Inflammatory macrophage treated with lipopolysaccharide for 4 hours (primary cell): Measurements from ENCODE around the gene ASAP3.

Experiments used
- DNase-seq: peaks from one replicate; pipeline ENCODE4 v3.0.0-alpha.2; 2020

ASAP3 gene

GRCh38 chr1:23448846-23449245, 35.1 kb downstream of the ASAP3 start:
- DNase-seq, result no peak

- DNase-seq, result no peak
Observed at GRCh38 chr1:23446661-23447310, 37.2 kb downstream of the ASAP3 start.

- no peak for DNase-seq
Observed at GRCh38 chr1:23444596-23445390, 39.2 kb downstream of the ASAP3 start.

GRCh38 chr1:23444104-23444533, 39.9 kb downstream of the ASAP3 start:
- DNase-seq, result peak; percentile 94

- no peak for DNase-seq
Observed at GRCh38 chr1:23442751-23443150, 41.2 kb downstream of the ASAP3 start.

GRCh38 chr1:23441446-23442148, 42.4 kb downstream of the ASAP3 start:
- no peak for DNase-seq

- no peak for DNase-seq
Observed at GRCh38 chr1:23438545-23438944, 45.4 kb downstream of the ASAP3 start.

- DNase-seq, result no peak
Observed at GRCh38 chr1:23437355-23437664, 46.7 kb downstream of the ASAP3 start.

- DNase-seq, result no peak
Observed at GRCh38 chr1:23436520-23437354, 47.2 kb downstream of the ASAP3 start.

GRCh38 chr1:23434260-23434775, 49.7 kb downstream of the ASAP3 start:
- no peak for DNase-seq

- DNase-seq, result no peak
Observed at GRCh38 chr1:23433122-23433521, 50.9 kb downstream of the ASAP3 start.

- DNase-seq, result no peak
Observed at GRCh38 chr1:23431431-23431830, 52.5 kb downstream of the ASAP3 start.

GRCh38 chr1:23430803-23431202, 53.2 kb downstream of the ASAP3 start:
- no peak for DNase-seq

- DNase-seq, result no peak
Observed at GRCh38 chr1:23428136-23428905, 55.7 kb downstream of the ASAP3 start.

GRCh38 chr1:23427550-23427949, 56.4 kb downstream of the ASAP3 start:
- no peak for DNase-seq

- no peak for DNase-seq
Observed at GRCh38 chr1:23426828-23427227, 57.2 kb downstream of the ASAP3 start.

- DNase-seq, result no peak
Observed at GRCh38 chr1:23425193-23425494, 58.8 kb downstream of the ASAP3 start.

- no peak for DNase-seq
Observed at GRCh38 chr1:23424293-23425192, 59.4 kb downstream of the ASAP3 start, which contains the start of gene TCEA3. TSS of gene TCEA3 (minus strand) at chr1:23424748. CDS start at chr1:23424633, 115 bp downstream.

GRCh38 chr1:23423415-23424292, 60.3 kb downstream of the ASAP3 start:
- no peak for DNase-seq

- DNase-seq, result no peak
Observed at GRCh38 chr1:23422941-23423340, 61.0 kb downstream of the ASAP3 start.
